Skeletal muscle cell (primary cell): ENCODE data around the gene SLC43A1.

Experiments
- DNase-seq: peaks from one replicate; pipeline ENCODE4 v3.0.0-alpha.2; 2010; ENCODE audit warnings: low read depth
- H3K4me3 ChIP-seq: 2 replicates; pipeline ENCODE4 v1.5.1; 2011; ENCODE audit warnings: low read depth, mild to moderate bottlenecking, control low read depth, low read length, moderate library complexity

SLC43A1 gene

GRCh38 chr11:57530596-57531507 is 15.3 kb upstream of the SLC43A1 start, which contains the start of gene TIMM10:
Gene TIMM10, minus strand, starts transcription at chr11:57530754. Its CDS starts 565 bp downstream, at chr11:57530189.
- DNase-seq = peak; percentile 91
- H3K4me3 ChIP-seq = peak within 1 kb of the TSS; percentile 75

GRCh38 chr11:57530215-57530595 is 14.7 kb upstream of the SLC43A1 start:
- no peak for DNase-seq
- peak overlapping the region; percentile 75 for H3K4me3 ChIP-seq

GRCh38 chr11:57529012-57529411 is 13.5 kb upstream of the SLC43A1 start:
- H3K4me3 ChIP-seq = no peak overlapping the region
- no peak for DNase-seq

GRCh38 chr11:57527056-57527631 is 11.6 kb upstream of the SLC43A1 start:
- DNase-seq = no peak
- no peak overlapping the region for H3K4me3 ChIP-seq

- no peak overlapping the region for H3K4me3 ChIP-seq
- no peak for DNase-seq
Measured at GRCh38 chr11:57523419-57523818, 7.9 kb upstream of the SLC43A1 start.

GRCh38 chr11:57521116-57521515 is 5.6 kb upstream of the SLC43A1 start:
- no peak overlapping the region for H3K4me3 ChIP-seq
- DNase-seq = no peak

GRCh38 chr11:57516061-57516443 is 550 bp upstream of the SLC43A1 start:
- DNase-seq = no peak
- peak overlapping the region; percentile 90 for H3K4me3 ChIP-seq

- H3K4me3 ChIP-seq = peak overlapping the region; percentile 90
- no peak for DNase-seq
Measured at GRCh38 chr11:57514538-57515331, 767 bp downstream of the SLC43A1 start.

- peak overlapping the region; percentile 90 for H3K4me3 ChIP-seq
- no peak for DNase-seq
Measured at GRCh38 chr11:57513911-57514537, 1.5 kb downstream of the SLC43A1 start.

- no peak for DNase-seq
- no peak overlapping the region for H3K4me3 ChIP-seq
Measured at GRCh38 chr11:57513452-57513795, 2.1 kb downstream of the SLC43A1 start.

GRCh38 chr11:57512646-57513451 is 2.7 kb downstream of the SLC43A1 start:
- no peak overlapping the region for H3K4me3 ChIP-seq
- DNase-seq = no peak

GRCh38 chr11:57511741-57512430 is 3.6 kb downstream of the SLC43A1 start:
- no peak for DNase-seq

GRCh38 chr11:57508341-57509170 is 6.9 kb downstream of the SLC43A1 start:
- no peak for DNase-seq
- H3K4me3 ChIP-seq = no peak overlapping the region

More at GRCh38 chr11:57511741-57512430, 3.6 kb downstream of the SLC43A1 start:
- no peak overlapping the region for H3K4me3 ChIP-seq

- no peak overlapping the region for H3K4me3 ChIP-seq
- DNase-seq = no peak
Measured at GRCh38 chr11:57506522-57506921, 9.0 kb downstream of the SLC43A1 start.

- no peak for DNase-seq
- no peak overlapping the region for H3K4me3 ChIP-seq
Measured at GRCh38 chr11:57504511-57504910, 11.0 kb downstream of the SLC43A1 start.

- H3K4me3 ChIP-seq = no peak overlapping the region
- DNase-seq = no peak
Measured at GRCh38 chr11:57502870-57503269, 12.6 kb downstream of the SLC43A1 start.

- no peak for DNase-seq
Measured at GRCh38 chr11:57502376-57502775, 13.1 kb downstream of the SLC43A1 start.

GRCh38 chr11:57501953-57502352 is 13.5 kb downstream of the SLC43A1 start:
- no peak for DNase-seq
- no peak overlapping the region for H3K4me3 ChIP-seq

More at GRCh38 chr11:57502376-57502775, 13.1 kb downstream of the SLC43A1 start:
- H3K4me3 ChIP-seq = no peak overlapping the region
